Cardiac muscle cell (in vitro differentiated cells and primary cell): Measurements from ENCODE around the gene SULT2A1. TPM values are rescaled to one million over a fixed set of nuclear protein-coding genes. Genes with fewer than 3 reads are reported as not detected.
"Not testable (repeated sequence)": the region's sequence is repeated elsewhere in the genome, so short reads cannot be mapped to it uniquely, and the experiment has no call there.

Experiments used
- DNase-seq, 2 donors: peaks; one replicate each; pipeline versions ENCODE4 v3.0.0 to v3.0.0-alpha.2; 2010 to 2017; ENCODE audit warnings: low read depth in 1 of 2, low spot score in 1 of 2
- H3K27ac ChIP-seq: fragments of 200-600 bp; sonication (generic); 2 replicates; pipeline ENCODE4 v1.5.1; 2016
- H3K27me3 ChIP-seq: fragments of 200-600 bp; sonication (generic); 2 replicates; pipeline ENCODE4 v1.6.0; 2016; ENCODE audit warnings: control low read depth
- H3K36me3 ChIP-seq: fragments of 200-600 bp; sonication (generic); 2 replicates; pipeline ENCODE4 v1.5.1; 2016; ENCODE audit warnings: control low read depth
- H3K4me1 ChIP-seq: fragments of 200-600 bp; sonication (generic); 2 replicates; pipeline ENCODE4 v1.8.1; 2017; ENCODE audit warnings: low read depth, mild to moderate bottlenecking, mixed run types
- H3K4me3 ChIP-seq: fragments of 200-600 bp; sonication (generic); 2 replicates; pipeline ENCODE4 v1.5.1; 2016; ENCODE audit warnings: mild to moderate bottlenecking
- H3K9me3 ChIP-seq: fragments of 200-600 bp; sonication (generic); 2 replicates; pipeline ENCODE4 v1.5.1; 2017; ENCODE audit warnings: low read depth, mild to moderate bottlenecking, control low read depth
- polyA plus RNA-seq: library from polyadenylated mRNA; unstranded; fragments of >200 nt; fragmentation: Nextera tagmentation; extraction: Ambion mirVana; gene quantifications from 2 replicates; pipeline ENCODE4 v1.2.1, GENCODE V29; 2016
- total RNA-seq: library from RNA; depleted of rRNA; stranded (reverse); fragments of >200 nt; gene quantifications from 2 replicates; pipeline ENCODE4 v1.2.3, GENCODE V29; 2016
- TF ChIP-seq, protein P1 (sequence below): IDR thresholded peaks from 2 replicates; pipeline ENCODE4 v1.5.1; 2012; ENCODE audit warnings: low read depth, mild to moderate bottlenecking, low read length

Gene SULT2A1
- total and polyA plus RNA-seq, 2 experiments from 2014 or later = 0.09 TPM; not detected in 1

DNA sequence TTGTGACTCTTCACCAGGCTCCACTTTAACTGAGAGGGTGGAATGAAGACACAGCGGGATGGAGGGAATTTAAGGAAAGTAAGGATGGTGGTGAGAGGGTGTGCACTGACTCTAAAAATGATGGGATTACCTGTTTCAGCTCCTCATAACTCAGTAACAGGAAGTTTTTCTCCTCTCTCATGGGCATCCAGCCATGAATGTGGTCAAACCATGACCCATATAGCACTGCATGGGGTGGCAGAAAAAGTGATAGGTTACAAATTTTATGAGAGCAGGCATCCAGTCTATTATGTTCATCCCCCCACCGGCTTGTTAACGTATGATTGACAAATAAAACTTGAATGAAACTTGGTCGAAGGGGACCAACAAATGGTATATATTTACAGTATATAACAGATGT, 7.2 kb downstream of the SULT2A1 start:
- Histone ChIP-seq H3K27ac (no peak overlapping the region), H3K27me3 (no peaks in the 10 kb centered on the region), H3K9me3 (no peaks in the 10 kb centered on the region), H3K4me1 (no peaks in the 10 kb centered on the region), H3K4me3 (no peak overlapping the region), H3K36me3 (no peaks in the 10 kb centered on the region)
- DNase-seq = no peak
- TF ChIP-seq, protein P1, sequence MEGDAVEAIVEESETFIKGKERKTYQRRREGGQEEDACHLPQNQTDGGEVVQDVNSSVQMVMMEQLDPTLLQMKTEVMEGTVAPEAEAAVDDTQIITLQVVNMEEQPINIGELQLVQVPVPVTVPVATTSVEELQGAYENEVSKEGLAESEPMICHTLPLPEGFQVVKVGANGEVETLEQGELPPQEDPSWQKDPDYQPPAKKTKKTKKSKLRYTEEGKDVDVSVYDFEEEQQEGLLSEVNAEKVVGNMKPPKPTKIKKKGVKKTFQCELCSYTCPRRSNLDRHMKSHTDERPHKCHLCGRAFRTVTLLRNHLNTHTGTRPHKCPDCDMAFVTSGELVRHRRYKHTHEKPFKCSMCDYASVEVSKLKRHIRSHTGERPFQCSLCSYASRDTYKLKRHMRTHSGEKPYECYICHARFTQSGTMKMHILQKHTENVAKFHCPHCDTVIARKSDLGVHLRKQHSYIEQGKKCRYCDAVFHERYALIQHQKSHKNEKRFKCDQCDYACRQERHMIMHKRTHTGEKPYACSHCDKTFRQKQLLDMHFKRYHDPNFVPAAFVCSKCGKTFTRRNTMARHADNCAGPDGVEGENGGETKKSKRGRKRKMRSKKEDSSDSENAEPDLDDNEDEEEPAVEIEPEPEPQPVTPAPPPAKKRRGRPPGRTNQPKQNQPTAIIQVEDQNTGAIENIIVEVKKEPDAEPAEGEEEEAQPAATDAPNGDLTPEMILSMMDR = no peak

DNA sequence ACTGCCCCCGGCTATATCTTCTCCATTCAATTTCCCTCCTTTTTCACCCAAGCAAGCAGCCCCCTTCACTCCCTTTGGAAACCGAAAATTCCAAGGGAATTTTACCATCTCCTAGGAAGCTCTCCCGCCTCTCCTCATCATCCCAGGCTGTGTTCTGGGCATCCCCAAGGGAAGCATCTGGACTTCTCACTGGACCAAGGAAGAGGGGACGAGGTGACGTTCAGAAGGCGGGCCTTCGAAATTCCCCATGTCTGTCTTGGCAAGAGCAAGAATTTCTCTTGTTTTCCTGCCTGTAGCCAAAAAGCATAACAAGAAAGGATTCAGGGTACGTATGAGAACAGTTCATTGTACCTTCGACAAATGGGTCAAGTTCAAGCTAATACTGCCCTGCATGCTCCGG, 20.9 kb downstream of the SULT2A1 start:
- H3K36me3 ChIP-seq = no peaks in the 10 kb centered on the region
- no peaks in the 10 kb centered on the region for H3K4me1 ChIP-seq
- H3K27ac ChIP-seq = no peak overlapping the region
- no peaks in the 10 kb centered on the region for H3K9me3 ChIP-seq
- H3K27me3 ChIP-seq = no peaks in the 10 kb centered on the region
- no peak overlapping the region for H3K4me3 ChIP-seq
- TF ChIP-seq, protein P1 = no peak
- DNase-seq = no peak

DNA sequence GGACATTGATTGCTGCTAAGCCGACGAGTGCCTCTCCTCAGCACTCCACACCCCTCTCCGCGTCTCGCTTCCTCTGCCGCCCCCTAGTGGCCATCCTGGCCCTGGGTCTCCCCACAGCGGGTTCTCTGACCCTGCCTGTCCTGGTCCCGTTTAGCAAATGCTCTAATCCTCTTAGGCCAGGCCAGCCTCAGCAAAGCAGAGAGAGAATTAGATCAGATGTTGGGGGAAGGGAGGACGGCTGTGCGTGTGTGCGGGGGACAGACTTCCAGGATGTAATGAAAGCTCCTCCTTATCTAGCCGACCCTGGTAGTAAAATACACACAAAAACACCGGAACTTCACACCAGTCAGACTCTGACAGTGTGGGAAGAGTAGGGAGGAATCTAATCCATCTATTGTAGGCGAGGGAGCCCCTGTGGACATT, 22.6 kb downstream of the SULT2A1 start:
- Histone ChIP-seq H3K36me3 (no peaks in the 10 kb centered on the region), H3K4me1 (no peaks in the 10 kb centered on the region), H3K4me3 (no peak overlapping the region), H3K9me3 (no peaks in the 10 kb centered on the region), H3K27me3 (no peaks in the 10 kb centered on the region), H3K27ac (no peak overlapping the region)
- TF ChIP-seq, protein P1 = peak; percentile 99
- peak; percentile 81 to 91 for DNase-seq

DNA sequence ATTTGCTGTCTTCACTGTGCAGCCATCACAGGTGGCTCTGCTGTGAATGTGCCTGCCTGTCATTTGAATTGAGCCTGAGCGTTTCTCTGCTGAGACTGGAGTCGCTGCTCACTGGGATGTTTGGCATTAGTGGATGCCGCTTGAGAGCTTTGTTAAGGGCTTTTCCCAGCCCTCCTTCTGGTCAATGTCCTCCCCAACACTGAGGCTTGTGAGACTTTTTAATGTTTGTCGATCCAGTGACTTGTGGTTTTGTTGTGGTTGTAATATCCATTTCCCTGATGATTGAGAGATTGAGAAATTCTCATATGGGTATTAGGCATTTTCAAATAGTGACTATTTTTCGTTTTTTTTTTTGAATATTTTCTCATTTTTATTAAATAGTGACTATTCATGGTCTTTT, 24.5 kb downstream of the SULT2A1 start:
- H3K4me1 ChIP-seq = no peaks in the 10 kb centered on the region
- H3K4me3 ChIP-seq = no peak overlapping the region
- TF ChIP-seq, protein P1 = no peak
- no peaks in the 10 kb centered on the region for H3K36me3 ChIP-seq
- no peaks in the 10 kb centered on the region for H3K27me3 ChIP-seq
- no peak overlapping the region for H3K27ac ChIP-seq
- no peaks in the 10 kb centered on the region for H3K9me3 ChIP-seq
- no peak for DNase-seq

DNA sequence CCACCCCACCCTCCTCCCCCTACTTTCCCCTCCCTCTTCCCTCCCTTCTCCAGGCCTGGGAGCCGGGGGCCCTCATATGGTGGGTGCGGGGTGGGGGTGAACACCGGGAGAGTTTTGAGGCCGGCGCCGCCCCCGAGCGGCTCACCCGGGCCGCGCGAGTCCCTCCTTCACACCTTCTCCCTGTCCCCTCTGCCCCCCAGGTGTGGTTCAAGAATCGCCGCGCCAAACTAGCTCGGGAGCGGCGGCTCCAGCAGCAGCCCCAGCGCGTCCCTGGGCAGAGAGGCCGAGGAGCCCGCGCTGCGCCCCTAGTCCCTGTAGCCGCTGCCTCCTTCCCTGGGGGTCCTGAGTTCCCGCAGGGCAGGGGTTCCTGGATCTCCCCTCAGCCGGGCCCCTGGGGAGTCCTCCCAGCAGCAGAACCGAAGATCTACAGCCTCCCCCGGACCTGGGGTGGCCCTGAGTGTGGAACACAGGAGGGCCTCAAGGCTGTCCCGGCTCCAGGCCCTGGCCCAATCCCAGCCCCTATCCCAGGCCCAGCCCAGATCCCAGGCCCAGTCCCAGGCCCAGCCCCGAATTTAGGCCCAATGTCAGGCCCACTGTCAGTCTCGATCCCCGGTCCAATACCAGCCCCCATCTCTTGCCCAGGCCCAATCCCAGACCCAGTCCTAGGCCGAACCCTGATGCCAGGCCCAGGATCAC, 25.4 kb downstream of the SULT2A1 start:
- Histone ChIP-seq H3K36me3 (no peaks in the 10 kb centered on the region), H3K27ac (no peak overlapping the region), H3K4me3 (no peak overlapping the region), H3K9me3 (no peaks in the 10 kb centered on the region), H3K4me1 (no peaks in the 10 kb centered on the region), H3K27me3 (no peaks in the 10 kb centered on the region)
- DNase-seq = no peak
- TF ChIP-seq, protein P1 = no peak

DNA sequence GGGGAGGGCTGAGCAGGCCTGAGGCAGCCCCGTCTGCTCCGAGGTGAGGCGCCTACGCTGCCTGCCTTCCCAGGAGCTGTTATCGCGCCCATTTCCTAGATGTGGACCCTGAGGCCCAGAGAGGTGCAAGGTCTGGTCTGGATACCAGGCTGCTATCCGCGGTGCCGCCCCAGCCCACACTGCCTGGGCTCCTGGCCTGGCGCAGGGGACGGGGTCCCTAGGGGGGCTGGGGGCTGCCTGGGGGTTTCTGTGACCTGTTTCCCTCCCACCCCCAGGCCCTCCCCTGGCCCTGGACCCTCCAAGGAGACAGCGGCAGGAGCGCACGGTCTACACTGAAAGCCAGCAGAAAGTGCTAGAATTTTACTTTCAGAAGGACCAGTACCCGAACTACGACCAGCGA, 26.3 kb downstream of the SULT2A1 start:
- not testable (repeated sequence) for H3K9me3 ChIP-seq, H3K27me3 ChIP-seq, H3K4me3 ChIP-seq, H3K4me1 ChIP-seq, DNase-seq, H3K36me3 ChIP-seq, H3K27ac ChIP-seq

DNA sequence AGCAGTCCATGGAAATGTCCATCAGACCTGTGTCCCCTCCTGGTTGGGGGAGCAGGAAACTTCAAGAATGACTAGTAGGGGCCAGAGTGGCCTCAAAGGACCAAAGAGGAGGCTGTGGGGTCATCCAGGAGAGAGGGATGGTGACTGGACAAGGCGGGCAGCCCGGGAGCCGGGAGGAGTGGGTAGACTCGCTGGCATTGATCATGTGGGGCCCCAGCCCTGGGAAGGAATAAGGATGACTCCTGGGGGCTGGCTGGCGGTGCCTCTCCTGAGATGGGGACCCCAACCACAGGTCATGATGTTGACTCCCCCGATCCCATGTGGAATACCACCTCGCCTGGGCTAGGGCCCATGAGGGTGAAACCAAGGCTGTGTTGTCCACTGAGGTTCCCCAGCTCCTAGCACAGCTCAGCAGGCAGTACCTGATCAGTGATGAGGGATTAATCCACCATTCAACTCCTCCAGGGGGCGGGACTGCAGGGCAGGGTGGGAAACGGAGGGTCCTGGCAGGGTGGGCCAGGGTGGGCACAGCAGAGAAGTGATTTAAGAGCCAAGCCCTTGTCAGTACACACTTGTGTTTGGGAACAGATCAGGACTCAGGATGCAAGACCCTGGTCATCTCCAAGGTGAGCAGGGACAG, 27.3 kb downstream of the SULT2A1 start, which contains the start of gene TPRX2:
TSS of gene TPRX2 (plus strand) at position 590 of the 640 bp plus-strand sequence. CDS start at position 602, 12 bp downstream.
- H3K27ac ChIP-seq, H3K27me3 ChIP-seq, H3K9me3 ChIP-seq, H3K4me1 ChIP-seq, DNase-seq, H3K4me3 ChIP-seq, H3K36me3 ChIP-seq: not testable (repeated sequence)

DNA sequence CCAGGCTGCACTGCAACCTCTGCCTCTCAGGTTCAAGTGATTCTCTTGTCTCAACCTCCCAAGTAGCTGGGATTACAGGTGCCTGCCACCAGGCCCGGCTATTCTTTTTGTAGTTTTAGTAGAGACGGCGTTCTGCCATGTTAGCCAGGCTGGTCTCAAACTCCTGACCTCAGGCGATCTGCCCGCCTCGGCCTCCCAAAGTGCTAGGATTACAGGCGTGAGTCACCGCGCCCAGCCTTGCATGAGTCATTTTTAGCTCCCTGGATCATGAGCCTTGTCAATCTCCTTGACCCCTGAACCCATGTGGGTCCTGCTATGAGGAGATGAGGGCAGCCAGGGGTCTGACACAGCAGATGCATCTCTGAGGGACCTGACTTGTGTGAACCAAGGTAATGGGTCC, 27.9 kb downstream of the SULT2A1 start:
- not testable (repeated sequence) for H3K9me3 ChIP-seq, H3K4me3 ChIP-seq, H3K36me3 ChIP-seq, H3K4me1 ChIP-seq, H3K27ac ChIP-seq, H3K27me3 ChIP-seq
- peak in 1 of 2 donors; percentile 12 for DNase-seq
